Astrocyte (in vitro differentiated cells and primary cell): ENCODE measurements around the gene SPATC1L. TPM values are rescaled to one million over a fixed set of nuclear protein-coding genes. Genes with fewer than 3 reads are reported as not detected.

Experiments
- DNase-seq: peaks from one replicate; pipeline ENCODE4 v3.0.0-alpha.2; 2010; ENCODE audit warnings: low read depth
- FAIRE-seq: peaks from 2 replicates; lab custom pipeline; 2011; peaks lifted over from hg19 to GRCh38; lab: Jason Lieb, UNC
- H2AFZ ChIP-seq: 2 replicates; pipeline ENCODE4 v1.6.0; 2012; ENCODE audit warnings: low read depth, low read length, inconsistent platforms
- H3K27ac ChIP-seq: 2 replicates; pipeline ENCODE4 v1.5.1; 2011; ENCODE audit warnings: low read depth, low read length, inconsistent platforms
- H3K27me3 ChIP-seq: 2 replicates; pipeline ENCODE4 v1.6.0; 2011; ENCODE audit warnings: low read length, inconsistent platforms; ENCODE audit not compliant: insufficient read depth
- H3K36me3 ChIP-seq: 2 replicates; pipeline ENCODE4 v1.5.1; 2011; ENCODE audit warnings: low read length, inconsistent platforms; ENCODE audit not compliant: insufficient read depth
- H3K4me1 ChIP-seq: 2 replicates; pipeline ENCODE4 v1.5.1; 2011; ENCODE audit warnings: low read length, inconsistent platforms; ENCODE audit not compliant: insufficient read depth
- H3K4me2 ChIP-seq: 2 replicates; pipeline ENCODE4 v1.6.0; 2012; ENCODE audit warnings: low read length, inconsistent platforms
- H3K4me3 ChIP-seq: 2 replicates; pipeline ENCODE4 v1.5.1; 2011; ENCODE audit warnings: low read depth, mild to moderate bottlenecking, low read length, inconsistent platforms; ENCODE audit not compliant: insufficient read depth
- H3K79me2 ChIP-seq: 2 replicates; pipeline ENCODE4 v1.6.0; 2012; ENCODE audit warnings: mild to moderate bottlenecking, low read length, inconsistent platforms; ENCODE audit not compliant: insufficient read depth
- H3K9ac ChIP-seq: 2 replicates; pipeline ENCODE4 v1.6.0; 2012; ENCODE audit warnings: mild to moderate bottlenecking, low read length, inconsistent platforms
- H3K9me3 ChIP-seq: 2 replicates; pipeline ENCODE4 v1.5.1; 2012; ENCODE audit warnings: low read depth, mild to moderate bottlenecking, low read length, inconsistent platforms; ENCODE audit not compliant: insufficient read depth
- H4K20me1 ChIP-seq: 2 replicates; pipeline ENCODE4 v1.6.0; 2012; ENCODE audit warnings: low read length, inconsistent platforms; ENCODE audit not compliant: insufficient read depth
- H3K27ac Mint-ChIP-seq: one replicate; pipeline ENCODE4 v1.8.0; 2021; ENCODE audit warnings: mild to moderate bottlenecking, mixed read lengths; ENCODE audit not compliant: unreplicated experiment
- H3K27me3 Mint-ChIP-seq: one replicate; pipeline ENCODE4 v1.8.0; 2021; ENCODE audit warnings: low read depth, mixed read lengths; ENCODE audit not compliant: unreplicated experiment
- H3K36me3 Mint-ChIP-seq: one replicate; pipeline ENCODE4 v1.8.0; 2021; ENCODE audit warnings: low read depth, mixed read lengths; ENCODE audit not compliant: unreplicated experiment
- H3K4me1 Mint-ChIP-seq: one replicate; pipeline ENCODE4 v1.8.0; 2021; ENCODE audit warnings: low read depth, mixed read lengths; ENCODE audit not compliant: unreplicated experiment
- H3K4me3 Mint-ChIP-seq: one replicate; pipeline ENCODE4 v1.8.0; 2021; ENCODE audit warnings: mild to moderate bottlenecking, moderate library complexity, mixed read lengths; ENCODE audit not compliant: unreplicated experiment
- H3K9me3 Mint-ChIP-seq: one replicate; pipeline ENCODE4 v1.8.0; 2021; ENCODE audit warnings: mild to moderate bottlenecking, mixed read lengths; ENCODE audit not compliant: unreplicated experiment
- CTCF ChIP-seq: IDR thresholded peaks from 2 replicates; pipeline ENCODE4 v1.5.1; 2011; ENCODE audit warnings: low read depth, mild to moderate bottlenecking, inconsistent platforms, low read length, moderate library complexity; ENCODE audit not compliant: insufficient read depth
- EZH2 ChIP-seq: IDR thresholded peaks from 2 replicates; pipeline ENCODE4 v1.6.1; 2012; ENCODE audit warnings: mild to moderate bottlenecking, low read length, inconsistent platforms; ENCODE audit not compliant: insufficient read depth
- total RNA-seq: library from RNA; stranded (reverse); gene quantifications from 2 replicates; pipeline ENCODE4 v1.2.1, GENCODE V29; 2021

The SPATC1L gene
- total RNA-seq, 1 donor from 2014 or later = 17.8 TPM

GRCh38 chr21:46180778-46181391 lies 3.4 kb downstream of the SPATC1L start:
- no peaks in the 10 kb centered on the region for H3K27me3 Mint-ChIP-seq
- H3K9me3 Mint-ChIP-seq = peaks cover 5% of the 10 kb centered on the region
- Histone ChIP-seq H4K20me1 (no peaks in the 10 kb centered on the region), H3K4me1 (no peaks in the 10 kb centered on the region), H3K4me3 (no peak overlapping the region), H3K27me3 (no peaks in the 10 kb centered on the region), H2AFZ (no peak overlapping the region), H3K36me3 (no peaks in the 10 kb centered on the region), H3K4me2 (no peak overlapping the region), H3K79me2 (no peaks in the 10 kb centered on the region), H3K9me3 (no peaks in the 10 kb centered on the region), H3K9ac (no peak overlapping the region), H3K27ac (no peak overlapping the region)
- H3K27ac Mint-ChIP-seq = no peak overlapping the region
- TF ChIP-seq EZH2 = no peak
- TF ChIP-seq CTCF = no peak
- peaks cover 4% of the 10 kb centered on the region for H3K36me3 Mint-ChIP-seq
- peaks cover 2% of the 10 kb centered on the region for H3K4me1 Mint-ChIP-seq
- no peak for DNase-seq
- no peak overlapping the region for H3K4me3 Mint-ChIP-seq
- no peak for FAIRE-seq

- H3K36me3 ChIP-seq = no peaks in the 10 kb centered on the region
- TF ChIP-seq CTCF = no peak
- no peak for TF ChIP-seq EZH2
- H3K4me1 ChIP-seq = no peaks in the 10 kb centered on the region
- FAIRE-seq (no peak), DNase-seq (no peak)
- H3K36me3 Mint-ChIP-seq = peaks cover 4% of the 10 kb centered on the region
- H3K9me3 Mint-ChIP-seq = peaks cover 10% of the 10 kb centered on the region
- no peak overlapping the region for H3K27ac ChIP-seq
- peaks cover 2% of the 10 kb centered on the region for H3K4me1 Mint-ChIP-seq
- H3K4me3 ChIP-seq = no peak overlapping the region
- no peak overlapping the region for H2AFZ ChIP-seq
- peaks cover 3% of the 10 kb centered on the region for H4K20me1 ChIP-seq
- H3K4me3 Mint-ChIP-seq = no peak overlapping the region
- H3K27ac Mint-ChIP-seq = no peak overlapping the region
- no peaks in the 10 kb centered on the region for H3K79me2 ChIP-seq
- no peaks in the 10 kb centered on the region for H3K9me3 ChIP-seq
- H3K27me3 ChIP-seq = no peaks in the 10 kb centered on the region
- H3K27me3 Mint-ChIP-seq = no peaks in the 10 kb centered on the region
- H3K4me2 ChIP-seq = no peak overlapping the region
- no peak overlapping the region for H3K9ac ChIP-seq
Measured at GRCh38 chr21:46180079-46180722, 4.1 kb downstream of the SPATC1L start.

GRCh38 chr21:46179708-46180078 lies 4.6 kb downstream of the SPATC1L start:
- H3K36me3 ChIP-seq = no peaks in the 10 kb centered on the region
- no peak for FAIRE-seq
- H3K9me3 Mint-ChIP-seq = peaks cover 13% of the 10 kb centered on the region

More at GRCh38 chr21:46179708-46180078, 4.6 kb downstream of the SPATC1L start:
- Mint-ChIP-seq H3K4me1 (peaks cover 2% of the 10 kb centered on the region), H3K4me3 (no peak overlapping the region), H3K27me3 (no peaks in the 10 kb centered on the region), H3K27ac (no peak overlapping the region), H3K36me3 (peaks cover 7% of the 10 kb centered on the region)
- Histone ChIP-seq H3K9me3 (no peaks in the 10 kb centered on the region), H3K4me2 (no peak overlapping the region), H3K27ac (no peak overlapping the region), H3K79me2 (no peaks in the 10 kb centered on the region), H3K27me3 (no peaks in the 10 kb centered on the region), H3K4me1 (no peaks in the 10 kb centered on the region), H3K4me3 (no peak overlapping the region), H4K20me1 (peaks cover 3% of the 10 kb centered on the region), H3K9ac (no peak overlapping the region), H2AFZ (no peak overlapping the region)
- no peak for TF ChIP-seq EZH2
- DNase-seq = no peak
